AG08396 (cell line): ENCODE measurements around the gene C1QL3.

ENCODE experiments used
- DNase-seq: peaks from one replicate; pipeline ENCODE4 v3.0.0; 2012; ENCODE audit warnings: low spot score, mixed read lengths

C1QL3 gene

GRCh38 chr10:16493884-16494536 is 27.7 kb downstream of the C1QL3 start:
- no peak for DNase-seq

- DNase-seq, result no peak
Observed at GRCh38 chr10:16491933-16492332, 29.7 kb downstream of the C1QL3 start.

- DNase-seq, result no peak
Observed at GRCh38 chr10:16490511-16490910, 31.2 kb downstream of the C1QL3 start.

- DNase-seq, result no peak
Observed at GRCh38 chr10:16483241-16483917, 38.3 kb downstream of the C1QL3 start.

GRCh38 chr10:16481052-16481728 is 40.5 kb downstream of the C1QL3 start:
- no peak for DNase-seq

GRCh38 chr10:16478801-16479200 is 42.9 kb downstream of the C1QL3 start:
- no peak for DNase-seq

- no peak for DNase-seq
Observed at GRCh38 chr10:16477757-16478156, 43.9 kb downstream of the C1QL3 start.

GRCh38 chr10:16472828-16473227 is 48.9 kb downstream of the C1QL3 start:
- no peak for DNase-seq

GRCh38 chr10:16470747-16471146 is 50.9 kb downstream of the C1QL3 start:
- DNase-seq, result no peak

GRCh38 chr10:16466001-16466400 is 55.7 kb downstream of the C1QL3 start:
- DNase-seq, result no peak
